HepG2 (cell line): ENCODE data around the gene PSMA7. TPM values are rescaled to one million over a fixed set of nuclear protein-coding genes. Genes with fewer than 3 reads are reported as not detected.

Experiments used
- ARHGAP35 ChIP-seq: sonication (generic); formaldehyde crosslinking; IDR thresholded peaks from 2 replicates; pipeline ENCODE4 v1.9.0; 2022; ENCODE audit warnings: mild to moderate bottlenecking, inconsistent platforms, moderate library complexity, missing genetic modification reagents, borderline replicate concordance
- CBX5 ChIP-seq: sonication (generic); formaldehyde crosslinking; IDR thresholded peaks from 2 replicates; pipeline ENCODE4 v1.4.0; 2020; ENCODE audit warnings: missing genetic modification reagents, borderline replicate concordance
- ISL2 ChIP-seq: sonication (generic); formaldehyde crosslinking; IDR thresholded peaks from 2 replicates; pipeline ENCODE4 v1.5.0; 2020; ENCODE audit warnings: missing genetic modification reagents
- KDM3A ChIP-seq: IDR thresholded peaks from 2 replicates; pipeline ENCODE4 v1.6.1; 2018; ENCODE audit warnings: low read depth, missing compliant biosample characterization
- MAX ChIP-seq: IDR thresholded peaks from 2 replicates; pipeline ENCODE4 v1.6.1; 2012; ENCODE audit warnings: inconsistent platforms
- MED1 ChIP-seq: sonication (generic); formaldehyde crosslinking; IDR thresholded peaks from 2 replicates; pipeline ENCODE4 v1.4.0; 2020; ENCODE audit warnings: missing genetic modification reagents
- NR2F1 ChIP-seq, 2 experiments: fragments of 450-650 bp in 1 of 2; formaldehyde crosslinking in 1 of 2; IDR thresholded peaks; 2 replicates each; pipeline versions ENCODE4 v1.5.0 to v1.6.1; 2016 to 2020; ENCODE audit warnings: mild to moderate bottlenecking in 1 of 2, missing compliant biosample characterization in 1 of 2, missing genetic modification reagents in 1 of 2, moderate library complexity in 1 of 2
- POLR2AphosphoS5 ChIP-seq: IDR thresholded peaks from 2 replicates; pipeline ENCODE4 v1.6.1; 2012; ENCODE audit warnings: low read depth, low read length
- PTBP1 ChIP-seq: fragments of 200-400 bp; formaldehyde crosslinking; IDR thresholded peaks from 2 replicates; pipeline ENCODE4 v1.6.1; 2018; ENCODE audit warnings: low read length, low read depth; ENCODE audit not compliant: poor library complexity, severe bottlenecking
- RARG ChIP-seq: sonication (generic); formaldehyde crosslinking; IDR thresholded peaks from 2 replicates; pipeline ENCODE4 v1.4.0; 2020; ENCODE audit warnings: low read depth, mild to moderate bottlenecking, missing genetic modification reagents
- SETDB1 ChIP-seq: sonication (generic); formaldehyde crosslinking; IDR thresholded peaks from 2 replicates; pipeline ENCODE4 v1.5.1; 2020; ENCODE audit warnings: missing genetic modification reagents, mild to moderate bottlenecking, borderline replicate concordance
- THAP11 ChIP-seq: IDR thresholded peaks from 2 replicates; pipeline ENCODE4 v1.6.1; 2016; ENCODE audit warnings: missing biosample characterization, missing genetic modification reagents
- ZFP82 ChIP-seq: sonication (generic); formaldehyde crosslinking; IDR thresholded peaks from 2 replicates; pipeline ENCODE4 v1.5.1; 2020; ENCODE audit warnings: mild to moderate bottlenecking, missing genetic modification reagents, borderline replicate concordance
- ZNF430 ChIP-seq: sonication (generic); formaldehyde crosslinking; IDR thresholded peaks from 2 replicates; pipeline ENCODE4 v1.9.0; 2021; ENCODE audit warnings: mild to moderate bottlenecking, missing genetic modification reagents
- ZNF441 ChIP-seq: sonication (generic); formaldehyde crosslinking; IDR thresholded peaks from 2 replicates; pipeline ENCODE4 v1.7.0; 2021; ENCODE audit warnings: missing genetic modification reagents, borderline replicate concordance
- ZNF597 ChIP-seq: sonication (generic); formaldehyde crosslinking; IDR thresholded peaks from 2 replicates; pipeline ENCODE4 v1.5.0; 2020; ENCODE audit warnings: missing genetic modification reagents
- ZNF773 ChIP-seq: sonication (generic); formaldehyde crosslinking; IDR thresholded peaks from 2 replicates; pipeline ENCODE4 v1.4.0; 2020; ENCODE audit warnings: missing genetic modification reagents, borderline replicate concordance
- polyA plus RNA-seq, 8 experiments: library from polyadenylated mRNA; depleted of rRNA in 3 of 8; stranded (reverse) in 7 of 8; unstranded in 1 of 8; fragments of >200 nt; fragmentation: Illumina TruSeq in 4 of 8; extraction: Trizol in 4 of 8; gene quantifications; 2 replicates each; pipeline versions ENCODE4 v1.2.1 to v1.2.3, GENCODE V29; 2011 to 2016; ENCODE audit warnings: low read depth in 4 of 8, missing spikeins in 1 of 8, mixed read lengths in 1 of 8; ENCODE audit not compliant: insufficient read depth in 1 of 8
- total RNA-seq, 5 experiments: library from RNA; depleted of rRNA; stranded (reverse); fragments of >200 nt; fragmentation: Illumina TruSeq; extraction: Trizol; gene quantifications; 2 replicates each; pipeline ENCODE4 v1.2.3, GENCODE V29; 2016; ENCODE audit warnings: low read depth in 1 of 5
- TF ChIP-seq, protein P1 (sequence below), 2 experiments: sonication (generic) in 1 of 2; formaldehyde crosslinking in 1 of 2; IDR thresholded peaks; 2 replicates each; pipeline versions ENCODE4 v1.5.1 to v1.6.1; 2011 to 2020; ENCODE audit warnings: borderline replicate concordance in 1 of 2, low read depth in 1 of 2, low read length in 1 of 2, mild to moderate bottlenecking in 1 of 2, missing genetic modification reagents in 1 of 2, moderate library complexity in 1 of 2
- TF ChIP-seq, protein P2 (sequence below): sonication (generic); formaldehyde crosslinking; IDR thresholded peaks from 2 replicates; pipeline ENCODE4 v1.8.0; 2023; ENCODE audit warnings: mild to moderate bottlenecking, missing genetic modification reagents
- TF ChIP-seq, protein P3 (sequence below): sonication (generic); formaldehyde crosslinking; IDR thresholded peaks from 2 replicates; pipeline ENCODE4 v1.8.1; 2022; ENCODE audit warnings: low read depth, mild to moderate bottlenecking, missing genetic modification reagents

PSMA7 gene
- total and polyA plus RNA-seq, 2 of the 13 experiments (the other 11 are each of a cell fraction or from before 2014, with no cell fraction given), result 531 to 631 TPM

DNA sequence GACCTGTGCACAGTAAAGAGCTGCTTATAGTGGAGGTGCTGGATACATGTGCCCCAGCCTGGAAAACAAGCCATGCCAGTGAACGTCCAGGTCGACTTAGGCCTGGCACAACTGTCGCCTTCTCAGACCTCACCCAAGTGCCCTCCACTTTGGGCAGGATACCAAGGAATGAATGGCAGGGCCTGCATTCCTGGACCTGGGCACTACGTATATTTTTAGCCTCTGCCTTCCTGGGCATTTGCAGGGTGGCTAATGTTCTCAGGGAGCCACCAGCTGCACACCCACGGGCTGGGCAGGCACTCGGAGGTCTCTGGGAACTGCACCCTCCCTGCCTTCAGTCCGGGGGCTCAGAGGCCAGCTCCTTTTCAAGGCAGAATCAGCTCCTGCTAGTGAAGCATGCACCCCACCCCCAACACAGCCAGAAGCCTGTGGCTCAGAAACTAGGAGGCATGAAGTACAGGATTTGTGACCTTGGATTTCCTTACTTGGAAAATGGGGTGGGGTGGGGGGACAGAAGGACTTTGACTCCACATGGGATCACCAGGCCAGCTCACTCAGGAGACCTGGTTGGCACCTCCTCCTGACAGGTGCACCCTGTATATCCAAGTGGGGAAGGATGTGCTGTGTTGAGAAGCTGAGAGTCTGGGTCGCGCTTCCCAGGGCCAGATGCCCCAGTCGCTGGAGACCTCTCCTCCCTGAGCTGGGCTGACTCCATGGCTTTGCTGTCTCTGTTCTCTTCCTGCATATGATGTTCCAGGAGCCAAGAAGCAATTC lies 23.4 kb downstream of the PSMA7 start (continued):
- TF ChIP-seq, protein P1, sequence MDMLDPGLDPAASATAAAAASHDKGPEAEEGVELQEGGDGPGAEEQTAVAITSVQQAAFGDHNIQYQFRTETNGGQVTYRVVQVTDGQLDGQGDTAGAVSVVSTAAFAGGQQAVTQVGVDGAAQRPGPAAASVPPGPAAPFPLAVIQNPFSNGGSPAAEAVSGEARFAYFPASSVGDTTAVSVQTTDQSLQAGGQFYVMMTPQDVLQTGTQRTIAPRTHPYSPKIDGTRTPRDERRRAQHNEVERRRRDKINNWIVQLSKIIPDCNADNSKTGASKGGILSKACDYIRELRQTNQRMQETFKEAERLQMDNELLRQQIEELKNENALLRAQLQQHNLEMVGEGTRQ (IDR thresholded peaks at IDR 0.05; ENCODE audit: low read depth, low read length), result no peak
- TF ChIP-seq, protein P1 (CRISPR knock-in tag; IDR thresholded peaks at IDR 0.05; ENCODE audit: borderline replicate concordance), result peak; percentile 88; the same call in 1 of the 2 replicates
- TF ChIP-seq PTBP1, result peak; percentile 72
- peak; percentile 75 for TF ChIP-seq ZNF441
- TF ChIP-seq CBX5 (CRISPR knock-in tag), result no peak
- TF ChIP-seq, protein P2, sequence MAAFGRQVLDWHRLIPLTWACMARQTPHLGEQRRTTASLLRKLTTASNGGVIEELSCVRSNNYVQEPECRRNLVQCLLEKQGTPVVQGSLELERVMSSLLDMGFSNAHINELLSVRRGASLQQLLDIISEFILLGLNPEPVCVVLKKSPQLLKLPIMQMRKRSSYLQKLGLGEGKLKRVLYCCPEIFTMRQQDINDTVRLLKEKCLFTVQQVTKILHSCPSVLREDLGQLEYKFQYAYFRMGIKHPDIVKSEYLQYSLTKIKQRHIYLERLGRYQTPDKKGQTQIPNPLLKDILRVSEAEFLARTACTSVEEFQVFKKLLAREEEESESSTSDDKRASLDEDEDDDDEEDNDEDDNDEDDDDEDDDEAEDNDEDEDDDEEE (CRISPR knock-in tag), result peak; percentile 82; the same call in 1 of the 2 replicates
- no peak for TF ChIP-seq RARG
- TF ChIP-seq, protein P3, sequence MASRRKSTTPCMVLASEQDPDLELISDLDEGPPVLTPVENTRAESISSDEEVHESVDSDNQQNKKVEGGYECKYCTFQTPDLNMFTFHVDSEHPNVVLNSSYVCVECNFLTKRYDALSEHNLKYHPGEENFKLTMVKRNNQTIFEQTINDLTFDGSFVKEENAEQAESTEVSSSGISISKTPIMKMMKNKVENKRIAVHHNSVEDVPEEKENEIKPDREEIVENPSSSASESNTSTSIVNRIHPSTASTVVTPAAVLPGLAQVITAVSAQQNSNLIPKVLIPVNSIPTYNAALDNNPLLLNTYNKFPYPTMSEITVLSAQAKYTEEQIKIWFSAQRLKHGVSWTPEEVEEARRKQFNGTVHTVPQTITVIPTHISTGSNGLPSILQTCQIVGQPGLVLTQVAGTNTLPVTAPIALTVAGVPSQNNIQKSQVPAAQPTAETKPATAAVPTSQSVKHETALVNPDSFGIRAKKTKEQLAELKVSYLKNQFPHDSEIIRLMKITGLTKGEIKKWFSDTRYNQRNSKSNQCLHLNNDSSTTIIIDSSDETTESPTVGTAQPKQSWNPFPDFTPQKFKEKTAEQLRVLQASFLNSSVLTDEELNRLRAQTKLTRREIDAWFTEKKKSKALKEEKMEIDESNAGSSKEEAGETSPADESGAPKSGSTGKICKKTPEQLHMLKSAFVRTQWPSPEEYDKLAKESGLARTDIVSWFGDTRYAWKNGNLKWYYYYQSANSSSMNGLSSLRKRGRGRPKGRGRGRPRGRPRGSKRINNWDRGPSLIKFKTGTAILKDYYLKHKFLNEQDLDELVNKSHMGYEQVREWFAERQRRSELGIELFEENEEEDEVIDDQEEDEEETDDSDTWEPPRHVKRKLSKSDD (CRISPR knock-in tag), result 0 out of 2 replicates have a peak, but pooled peaks have one; percentile 11
- peak; percentile 46; the same call in 1 of the 2 replicates for TF ChIP-seq ZNF430 (CRISPR knock-in tag)
- TF ChIP-seq MAX, result 0 out of 2 replicates have a peak, but pooled peaks have one; percentile 62
- TF ChIP-seq MED1, result peak; percentile 67
- no peak for TF ChIP-seq ISL2 (CRISPR knock-in tag)
- 0 out of 2 replicates have a peak, but pooled peaks have one; percentile 21 for TF ChIP-seq ARHGAP35
- no peak for TF ChIP-seq SETDB1
- TF ChIP-seq ZNF773 (CRISPR knock-in tag), result no peak
- TF ChIP-seq THAP11 (CRISPR knock-in tag), result peak; percentile 69
- no peak for TF ChIP-seq ZFP82 (CRISPR knock-in tag)
- peak; percentile 44; the same call in 1 of the 2 replicates for TF ChIP-seq POLR2AphosphoS5
- 0 out of 4 replicates have a peak, but pooled peaks of 1 of the 2 experiments have one; percentile 5 for TF ChIP-seq NR2F1 (CRISPR knock-in tag; IDR thresholded peaks at IDR 0.05)
- no peak for TF ChIP-seq ZNF597 (CRISPR knock-in tag)
- no peak for TF ChIP-seq KDM3A (CRISPR knock-in tag)
